ENCODE results near the gene TMEM63A. TPM values are rescaled to one million over a fixed set of nuclear protein-coding genes. Genes with fewer than 3 reads are reported as not detected.
"Not testable (repeated sequence)": the region's sequence is repeated elsewhere in the genome, so short reads cannot be mapped to it uniquely, and the experiment has no call there.

Gene TMEM63A
- total RNA-seq: 10 to 100 TPM in 2 of 4 donors, 1 to 10 TPM in 2; 6.3 to 19.5 (median 10.6) TPM

- intact Hi-C loops (cut with DNase I; ENCODE audit: low total_unique reads): loop anchor here (1.0 to 10.0 kb wide), 6 partner anchors 43 to 180 kb away; partner anchors contain the start of genes H3-3A, PYCR2, SDE2 and SRP9
- H3K27ac ChIP-seq: peak within 1 kb of the TSS; percentile 86 to 98 (median 89)
Measured at GRCh38 chr1:225881959-225882693, at the start of gene TMEM63A. TSS of gene TMEM63A (minus strand) at chr1:225882380. CDS start at chr1:225877580, 4,800 bp downstream.

DNA sequence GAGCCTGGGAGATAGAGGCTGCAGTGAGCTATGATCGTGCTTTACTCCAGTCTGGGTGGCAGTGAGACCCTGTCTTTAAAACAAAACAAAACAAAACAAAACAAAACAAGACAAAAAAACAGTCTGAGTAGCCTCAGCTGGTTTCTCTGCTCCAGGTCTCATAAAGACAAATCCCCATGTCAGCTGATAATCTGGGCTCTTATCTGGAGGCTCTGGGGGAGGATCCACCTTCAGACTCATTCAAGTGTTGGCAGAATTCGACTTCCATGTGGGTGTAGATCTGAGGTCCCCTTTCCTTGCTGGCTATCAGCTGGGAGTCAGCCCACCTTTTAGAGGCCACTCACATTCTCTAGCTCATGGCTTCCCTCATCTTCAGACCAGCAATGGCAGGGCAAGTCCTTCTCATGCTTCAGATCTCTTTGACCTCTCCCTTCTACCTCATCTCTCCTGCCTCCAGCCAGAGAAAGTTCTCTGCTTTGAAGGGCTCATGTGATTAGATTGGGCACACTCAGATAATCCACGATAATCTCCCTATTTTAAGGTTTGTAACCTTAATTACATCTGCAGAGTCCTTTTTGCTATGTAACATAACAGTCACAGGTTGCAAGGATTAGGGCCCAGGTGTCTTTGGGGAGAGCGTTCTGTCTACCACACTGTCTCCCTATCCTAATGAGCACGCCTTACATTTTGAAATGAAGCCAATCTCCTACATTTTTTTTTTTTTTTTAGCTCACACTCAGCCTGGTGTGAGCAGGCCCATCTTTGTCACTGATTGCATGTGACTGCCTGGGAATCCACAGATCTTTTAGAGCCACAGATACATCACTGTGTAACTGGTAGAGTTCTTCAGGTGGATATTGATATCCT is 49.3 kb upstream of the TMEM63A start:
- no peak for ATAC-seq
- in situ Hi-C loops (cut with MboI; ENCODE audit: low sequenced_read_pairs in 4 of 4): no loop called here
- TF ChIP-seq POLR2A (IDR thresholded peaks at IDR 0.05) (no peak), CTCF (IDR thresholded peaks at IDR 0.05 in 4 of 5, conservative IDR thresholded peaks at IDR 0.05 in 1 of 5) (no peak)

More at GRCh38 chr1:225881959-225882693, at the start of gene TMEM63A:
- ATAC-seq (peak; percentile 70 to 73), DNase-seq (peak; percentile 86 to 92)
- peak within 1 kb of the TSS; percentile 77 to 99 (median 88) for H3K4me3 ChIP-seq
- TF ChIP-seq POLR2A (IDR thresholded peaks at IDR 0.05) (peak; percentile 72 to 77), CTCF (IDR thresholded peaks at IDR 0.05 in 4 of 5, conservative IDR thresholded peaks at IDR 0.05 in 1 of 5) (peak; percentile 43 to 71 (median 55))
- H3K4me1 ChIP-seq: peaks cover 44 to 49% of the 10 kb centered on the region in 2 donors
- in situ Hi-C loops (cut with MboI; ENCODE audit: low sequenced_read_pairs in 4 of 4): no loop called here
- no peaks in the 10 kb centered on the region for H3K27me3 ChIP-seq
- H3K9me3 ChIP-seq: no peaks in the 10 kb centered on the region
- no peaks in the 10 kb centered on the region for H3K36me3 ChIP-seq

DNA sequence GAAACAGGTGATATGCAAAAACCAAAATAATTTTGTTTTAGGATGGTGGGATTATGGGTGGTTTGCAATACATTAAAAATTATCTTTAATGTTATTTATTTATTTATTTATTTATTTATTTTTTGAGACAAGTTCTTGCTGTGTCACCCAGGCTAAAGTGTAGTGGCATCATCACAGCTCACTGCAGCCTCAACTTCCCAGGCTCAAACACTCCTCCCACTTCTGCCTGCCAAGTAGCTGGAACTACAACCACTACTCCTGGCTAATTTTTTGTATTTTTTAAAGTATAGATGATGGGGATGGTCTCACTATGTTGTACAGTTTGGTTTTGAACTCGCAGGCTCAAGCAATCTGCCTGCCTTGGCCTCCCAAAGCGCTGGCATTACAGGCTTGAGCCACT is 48.4 kb upstream of the TMEM63A start:
- H3K27ac ChIP-seq: no peak overlapping the region
- no peaks in the 10 kb centered on the region for H3K9me3 ChIP-seq
- intact Hi-C loops (cut with DNase I; ENCODE audit: low total_unique reads) (no loop called here), in situ Hi-C loops (cut with MboI; ENCODE audit: low sequenced_read_pairs in 4 of 4) (no loop called here)
- H3K4me3 ChIP-seq: no peak overlapping the region
- no peak for ATAC-seq
- DNase-seq: no peak
- no peaks in the 10 kb centered on the region for H3K27me3 ChIP-seq
- no peaks in the 10 kb centered on the region for H3K36me3 ChIP-seq
- no peak for TF ChIP-seq POLR2A (IDR thresholded peaks at IDR 0.05)
- no peak for TF ChIP-seq CTCF (IDR thresholded peaks at IDR 0.05 in 4 of 5, conservative IDR thresholded peaks at IDR 0.05 in 1 of 5)
- H3K4me1 ChIP-seq: no peaks in the 10 kb centered on the region

More for the DNA sequence above, 49.3 kb upstream of the TMEM63A start:
- Histone ChIP-seq H3K27me3 (no peaks in the 10 kb centered on the region), H3K4me1 (no peaks in the 10 kb centered on the region), H3K9me3 (no peaks in the 10 kb centered on the region), H3K36me3 (no peaks in the 10 kb centered on the region), H3K4me3 (no peak overlapping the region), H3K27ac (no peak overlapping the region)
- DNase-seq: no peak
- intact Hi-C loops (cut with DNase I; ENCODE audit: low total_unique reads): no loop called here

DNA sequence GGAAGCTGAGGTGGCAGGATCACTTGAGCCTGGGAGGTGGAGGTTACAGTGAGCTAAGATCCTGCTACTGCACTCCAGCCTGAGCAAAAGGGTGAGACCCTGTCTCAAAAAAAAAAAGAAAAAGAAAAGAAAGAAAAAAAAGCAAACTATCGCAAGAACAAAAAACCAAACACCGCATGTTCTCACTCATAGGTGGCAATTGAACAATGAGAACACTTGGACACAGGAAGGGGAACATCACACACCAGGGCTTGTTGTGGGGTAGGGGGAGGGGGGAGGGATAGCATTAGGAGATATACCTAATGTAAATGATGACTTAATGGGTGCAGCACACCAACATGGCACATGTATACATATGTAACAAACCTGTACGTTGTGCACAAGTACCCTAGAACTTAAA is 47.3 kb upstream of the TMEM63A start:
- DNase-seq; ATAC-seq; H3K4me1 ChIP-seq; H3K27me3 ChIP-seq; in situ Hi-C loops (cut with MboI; ENCODE audit: low sequenced_read_pairs in 4 of 4); intact Hi-C loops (cut with DNase I; ENCODE audit: low total_unique reads); H3K36me3 ChIP-seq; H3K27ac ChIP-seq; H3K9me3 ChIP-seq; H3K4me3 ChIP-seq: not testable (repeated sequence)
